ENCODE results near the gene RBM20. TPM values are rescaled to one million over a fixed set of nuclear protein-coding genes. Genes with fewer than 3 reads are reported as not detected.

Gene RBM20
- total and polyA plus RNA-seq, 2 experiments from 2014 or later, result not detected

GRCh38 chr10:110852255-110852896 is 208.2 kb downstream of the RBM20 start:
- H3K4me3 ChIP-seq, result no peak overlapping the region
- no peaks in the 10 kb centered on the region for H3K9me3 ChIP-seq (ENCODE audit: low read depth)
- H3F3A ChIP-seq (ENCODE audit: insufficient read depth), result no peaks in the 10 kb centered on the region
- no peaks in the 10 kb centered on the region for H3K9me2 ChIP-seq (ENCODE audit: insufficient read depth)
- no peak overlapping the region for H3K4me2 ChIP-seq (ENCODE audit: unreplicated experiment)
- H3K79me2 ChIP-seq (ENCODE audit: insufficient read depth), result no peaks in the 10 kb centered on the region
- H3K27ac ChIP-seq, result no peak overlapping the region
- no peaks in the 10 kb centered on the region; the same call in 1 of the 2 replicates for H3K27me3 ChIP-seq (replicated peaks; ENCODE audit: insufficient read depth)
- no peak overlapping the region for H3K9ac ChIP-seq
- WGBS, 2 experiments (ENCODE audit: low coverage in 1 of 2, low lambda C conversion rate in 2 of 2, missing lambda C conversion rate in 2 of 2), result 64 to 66% methylated on average over 7 of the region's 7 CpGs
- no peaks in the 10 kb centered on the region for H3K36me3 ChIP-seq (ENCODE audit: low read depth)
- H4K20me1 ChIP-seq (ENCODE audit: insufficient read depth), result no peaks in the 10 kb centered on the region
- peaks cover 5% of the 10 kb centered on the region; the same call in 1 of the 2 replicates for H3K4me1 ChIP-seq (ENCODE audit: insufficient read depth)
- no peak overlapping the region for H2AFZ ChIP-seq
- DNase-seq, result peak; percentile 34
- TF ChIP-seq EZH2 (IDR thresholded peaks at IDR 0.05; ENCODE audit: insufficient read depth, poor library complexity, severe bottlenecking), result no peak
- no peak for TF ChIP-seq EZH2phosphoT487 (IDR thresholded peaks at IDR 0.05; ENCODE audit: insufficient read depth, low read depth)
- in situ Hi-C loops (cut with MboI), result no loop called here

- Histone ChIP-seq H3K9me2 (ENCODE audit: insufficient read depth) (no peaks in the 10 kb centered on the region), H3K4me1 (ENCODE audit: insufficient read depth) (peaks cover 5% of the 10 kb centered on the region; the same call in 1 of the 2 replicates), H3K36me3 (ENCODE audit: low read depth) (no peaks in the 10 kb centered on the region), H3K4me2 (ENCODE audit: unreplicated experiment) (no peak overlapping the region), H3K9me3 (ENCODE audit: low read depth) (no peaks in the 10 kb centered on the region), H2AFZ (no peak overlapping the region), H3K79me2 (ENCODE audit: insufficient read depth) (no peaks in the 10 kb centered on the region), H3F3A (ENCODE audit: insufficient read depth) (no peaks in the 10 kb centered on the region), H3K27ac (no peak overlapping the region), H3K27me3 (replicated peaks; ENCODE audit: insufficient read depth) (no peaks in the 10 kb centered on the region; the same call in 1 of the 2 replicates), H4K20me1 (ENCODE audit: insufficient read depth) (no peaks in the 10 kb centered on the region), H3K9ac (no peak overlapping the region), H3K4me3 (no peak overlapping the region)
- TF ChIP-seq EZH2phosphoT487 (IDR thresholded peaks at IDR 0.05; ENCODE audit: insufficient read depth, low read depth) (no peak), EZH2 (IDR thresholded peaks at IDR 0.05; ENCODE audit: insufficient read depth, poor library complexity, severe bottlenecking) (no peak)
- in situ Hi-C loops (cut with MboI), result no loop called here
- 68 to 71% methylated on average over 4 of the region's 4 CpGs for WGBS, 2 experiments (ENCODE audit: low coverage in 1 of 2, low lambda C conversion rate in 2 of 2, missing lambda C conversion rate in 2 of 2)
- peak; percentile 18 for DNase-seq
Observed at GRCh38 chr10:110852947-110853346, 208.8 kb downstream of the RBM20 start.

DNA sequence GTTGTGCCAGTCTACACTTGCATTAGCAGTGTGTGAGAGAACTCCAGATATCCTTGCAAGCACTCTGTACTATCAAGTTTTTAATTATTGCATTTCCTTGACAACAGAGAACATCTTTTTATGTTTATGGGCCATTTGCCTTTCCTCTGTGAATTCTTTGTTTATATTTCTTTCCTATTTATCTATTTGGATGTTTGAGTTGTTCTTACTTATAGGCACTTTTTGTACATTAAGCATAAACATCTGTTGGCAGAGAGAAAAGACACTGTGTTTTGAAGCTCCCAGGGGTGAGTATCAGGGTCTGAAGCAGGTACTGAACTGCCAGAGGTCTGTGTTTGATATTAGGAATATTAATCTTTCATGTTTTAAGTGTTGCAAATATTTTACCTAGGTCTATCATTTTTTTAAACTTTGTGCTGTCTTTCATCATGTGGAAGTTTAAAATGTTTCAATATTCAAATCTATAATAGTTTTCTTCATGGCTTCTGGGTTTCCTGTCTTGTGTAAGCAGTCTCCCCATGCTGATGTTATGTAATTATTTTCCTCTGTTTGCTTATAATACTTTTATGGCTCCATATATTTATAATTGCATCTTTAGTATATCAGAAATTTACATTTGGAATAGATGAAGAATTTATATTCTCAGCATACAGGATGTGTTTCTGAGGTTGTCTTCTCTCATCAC is 209.9 kb downstream of the RBM20 start:
- Histone ChIP-seq H3K4me3 (no peak overlapping the region), H3K27me3 (replicated peaks; ENCODE audit: insufficient read depth) (no peaks in the 10 kb centered on the region; the same call in 1 of the 2 replicates), H3K9ac (no peak overlapping the region), H3K79me2 (ENCODE audit: insufficient read depth) (no peaks in the 10 kb centered on the region), H4K20me1 (ENCODE audit: insufficient read depth) (no peaks in the 10 kb centered on the region), H3K4me1 (ENCODE audit: insufficient read depth) (peaks cover 5% of the 10 kb centered on the region; the same call in 1 of the 2 replicates), H3K9me2 (ENCODE audit: insufficient read depth) (no peaks in the 10 kb centered on the region), H3K36me3 (ENCODE audit: low read depth) (no peaks in the 10 kb centered on the region), H2AFZ (no peak overlapping the region), H3F3A (ENCODE audit: insufficient read depth) (no peaks in the 10 kb centered on the region), H3K9me3 (ENCODE audit: low read depth) (no peaks in the 10 kb centered on the region), H3K27ac (no peak overlapping the region), H3K4me2 (ENCODE audit: unreplicated experiment) (no peak overlapping the region)
- in situ Hi-C loops (cut with MboI), result no loop called here
- TF ChIP-seq EZH2phosphoT487 (IDR thresholded peaks at IDR 0.05; ENCODE audit: insufficient read depth, low read depth) (no peak), EZH2 (IDR thresholded peaks at IDR 0.05; ENCODE audit: insufficient read depth, poor library complexity, severe bottlenecking) (no peak)
- DNase-seq, result no peak

DNA sequence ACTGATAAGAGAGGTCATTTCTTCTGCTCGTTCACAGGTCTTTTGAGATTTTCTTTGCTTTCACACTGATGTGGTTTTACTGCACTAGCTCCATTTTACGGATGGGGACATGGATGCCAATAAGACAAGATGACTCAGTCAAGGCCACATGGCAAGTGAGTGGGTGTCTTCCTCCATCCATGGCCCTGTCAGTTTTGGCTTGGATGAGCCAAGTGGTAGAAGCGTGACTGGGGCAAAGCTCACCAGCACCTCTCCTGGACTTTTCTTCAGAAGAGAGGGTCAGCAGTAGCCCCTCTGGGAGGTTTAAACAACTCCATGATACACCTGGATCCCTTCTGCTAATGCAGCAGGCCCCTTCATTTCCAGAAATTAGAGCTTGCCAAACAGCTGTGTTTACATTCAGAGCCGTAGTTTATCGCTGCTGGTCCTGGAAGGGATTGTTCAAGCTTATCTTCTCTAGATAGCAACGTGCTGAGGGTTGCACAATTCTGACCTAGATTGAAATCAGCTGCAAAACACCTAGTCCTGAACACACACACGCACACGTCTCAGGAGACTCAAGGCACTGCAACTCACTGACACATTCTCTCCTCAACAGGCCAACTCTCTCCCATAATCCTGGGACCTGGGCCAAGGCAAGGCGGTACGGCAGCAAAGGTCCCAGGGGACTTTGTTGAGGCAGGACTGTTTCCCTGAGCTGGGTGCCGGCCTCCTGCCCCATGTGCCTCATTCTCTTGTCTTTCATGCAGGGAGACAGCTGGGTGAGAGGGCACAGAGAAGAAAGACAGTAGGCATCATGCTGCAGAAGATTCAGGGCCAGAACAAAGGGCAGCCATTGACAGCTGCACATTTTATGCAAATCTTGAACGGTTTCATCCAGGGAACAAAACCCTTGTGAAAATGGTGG is 213.4 kb downstream of the RBM20 start:
- Histone ChIP-seq H3F3A (ENCODE audit: insufficient read depth) (no peaks in the 10 kb centered on the region; the same call in 1 of the 2 replicates), H4K20me1 (ENCODE audit: insufficient read depth) (no peaks in the 10 kb centered on the region), H3K4me1 (ENCODE audit: insufficient read depth) (peaks cover 13% of the 10 kb centered on the region), H3K36me3 (ENCODE audit: low read depth) (no peaks in the 10 kb centered on the region), H3K4me3 (no peak overlapping the region), H2AFZ (no peak overlapping the region), H3K4me2 (ENCODE audit: unreplicated experiment) (no peak overlapping the region), H3K9me3 (ENCODE audit: low read depth) (no peaks in the 10 kb centered on the region), H3K27me3 (replicated peaks; ENCODE audit: insufficient read depth) (no peaks in the 10 kb centered on the region; the same call in 1 of the 2 replicates), H3K9me2 (ENCODE audit: insufficient read depth) (no peaks in the 10 kb centered on the region), H3K79me2 (ENCODE audit: insufficient read depth) (no peaks in the 10 kb centered on the region), H3K9ac (no peak overlapping the region), H3K27ac (no peak overlapping the region)
- TF ChIP-seq EZH2phosphoT487 (IDR thresholded peaks at IDR 0.05; ENCODE audit: insufficient read depth, low read depth), result no peak
- no peak for TF ChIP-seq EZH2 (IDR thresholded peaks at IDR 0.05; ENCODE audit: insufficient read depth, poor library complexity, severe bottlenecking)
- peak; percentile 33 for DNase-seq
- WGBS, 2 experiments (ENCODE audit: low coverage in 1 of 2, low lambda C conversion rate in 2 of 2, missing lambda C conversion rate in 2 of 2), result 69 to 72% methylated on average over 12 of the region's 12 CpGs
- in situ Hi-C loops (cut with MboI), result no loop called here
